ENCODE results near the gene KATNAL2. TPM values are rescaled to one million over a fixed set of nuclear protein-coding genes. Genes with fewer than 3 reads are reported as not detected.
"Not testable (repeated sequence)": the region's sequence is repeated elsewhere in the genome, so short reads cannot be mapped to it uniquely, and the experiment has no call there.

KATNAL2 gene
- total RNA-seq, 1 experiment from 2014 or later = 21.7 TPM

DNA sequence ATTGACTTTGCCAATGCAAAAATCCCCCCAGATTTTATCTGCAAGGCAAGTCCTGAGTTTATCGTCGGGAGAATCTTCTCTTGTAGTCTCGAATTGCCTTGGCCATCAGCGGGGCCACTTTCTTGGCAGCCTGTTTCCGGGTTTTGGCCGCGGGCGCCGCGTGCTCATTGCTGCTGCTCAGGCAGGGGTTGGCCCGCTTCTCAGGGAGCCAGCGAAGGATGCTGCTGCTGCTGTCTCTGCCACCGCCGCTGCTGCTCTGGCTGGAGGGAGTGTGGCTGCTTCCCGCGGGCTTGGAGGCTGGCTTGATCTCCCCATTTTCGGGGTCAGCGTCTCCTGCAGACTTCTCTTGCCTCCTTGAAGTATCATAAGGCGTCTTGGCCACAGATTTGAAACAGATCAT is 115.5 kb downstream of the KATNAL2 start:
- Mint-ChIP-seq H3K9me3 (no peaks in the 10 kb centered on the region), H3K4me1 (peaks cover 0 to 6% of the 10 kb centered on the region in 2 experiments; a peak in 2 of 4 replicates), H3K4me3 (no peak overlapping the region), H3K36me3 (ENCODE audit: insufficient read depth in 1 of 3, low read depth in 3 of 3) (no peaks in the 10 kb centered on the region), H3K27me3 (ENCODE audit: low read depth) (no peaks in the 10 kb centered on the region), H3K27ac (peak overlapping the region in 1 of 3 experiments; percentile 34; a peak in 1 of 7 replicates)
- Histone ChIP-seq H2BK15ac (ENCODE audit: low read depth, low read length) (no peak overlapping the region), H3K9ac (ENCODE audit: extremely low read depth, insufficient read length, low read length) (no peak overlapping the region), H3K4ac (ENCODE audit: low read depth, low read length) (no peak overlapping the region), H2BK5ac (ENCODE audit: insufficient read length, low read length) (no peak overlapping the region), H4K20me1 (ENCODE audit: control insufficient read depth, insufficient read depth, insufficient read length) (no peaks in the 10 kb centered on the region), H2BK20ac (ENCODE audit: low read depth, low read length, poor library complexity, severe bottlenecking) (no peak overlapping the region), H3K79me1 (ENCODE audit: insufficient read depth, low read depth, low read length, poor library complexity, severe bottlenecking) (no peaks in the 10 kb centered on the region), H3K27me3 (ENCODE audit: insufficient read depth, low read length) (no peaks in the 10 kb centered on the region), H2AFZ (ENCODE audit: low read length) (no peak overlapping the region), H4K5ac (ENCODE audit: insufficient read length, low read depth, low read length) (no peak overlapping the region), H3K18ac (ENCODE audit: insufficient read length, low read depth, low read length) (no peak overlapping the region), H3K56ac (ENCODE audit: insufficient read length, low read depth, low read length) (no peak overlapping the region), H2AK5ac (ENCODE audit: insufficient read length, low read length) (no peak overlapping the region), H3K79me2 (ENCODE audit: insufficient read depth, low read length) (no peaks in the 10 kb centered on the region), H3K4me1 (ENCODE audit: insufficient read depth, low read length) (no peaks in the 10 kb centered on the region), H3K23me2 (ENCODE audit: insufficient read length, low read depth, low read length, poor library complexity, severe bottlenecking) (no peaks in the 10 kb centered on the region), H3K9me3 (ENCODE audit: control insufficient read depth, low read depth, low read length) (no peaks in the 10 kb centered on the region), H3K23ac (ENCODE audit: insufficient read length, low read depth, low read length) (no peak overlapping the region), H4K8ac (replicated peaks; ENCODE audit: insufficient read length, low read depth, low read length) (no peak overlapping the region), H3K14ac (ENCODE audit: insufficient read depth, low read length) (no peak overlapping the region), H2BK120ac (ENCODE audit: low read depth, low read length, poor library complexity, severe bottlenecking) (no peak overlapping the region), H3T11ph (ENCODE audit: low read length) (no peak overlapping the region), H3K4me2 (ENCODE audit: insufficient read depth, insufficient read length, low read length) (no peak overlapping the region), H4K91ac (ENCODE audit: insufficient read length, low read depth, low read length) (no peak overlapping the region), H2BK12ac (ENCODE audit: insufficient read length, low read depth, low read length) (no peak overlapping the region), H3K27ac (ENCODE audit: insufficient read length, low read depth, low read length) (no peak overlapping the region)
- no peak for DNase-seq
- TF ChIP-seq, protein P1, sequence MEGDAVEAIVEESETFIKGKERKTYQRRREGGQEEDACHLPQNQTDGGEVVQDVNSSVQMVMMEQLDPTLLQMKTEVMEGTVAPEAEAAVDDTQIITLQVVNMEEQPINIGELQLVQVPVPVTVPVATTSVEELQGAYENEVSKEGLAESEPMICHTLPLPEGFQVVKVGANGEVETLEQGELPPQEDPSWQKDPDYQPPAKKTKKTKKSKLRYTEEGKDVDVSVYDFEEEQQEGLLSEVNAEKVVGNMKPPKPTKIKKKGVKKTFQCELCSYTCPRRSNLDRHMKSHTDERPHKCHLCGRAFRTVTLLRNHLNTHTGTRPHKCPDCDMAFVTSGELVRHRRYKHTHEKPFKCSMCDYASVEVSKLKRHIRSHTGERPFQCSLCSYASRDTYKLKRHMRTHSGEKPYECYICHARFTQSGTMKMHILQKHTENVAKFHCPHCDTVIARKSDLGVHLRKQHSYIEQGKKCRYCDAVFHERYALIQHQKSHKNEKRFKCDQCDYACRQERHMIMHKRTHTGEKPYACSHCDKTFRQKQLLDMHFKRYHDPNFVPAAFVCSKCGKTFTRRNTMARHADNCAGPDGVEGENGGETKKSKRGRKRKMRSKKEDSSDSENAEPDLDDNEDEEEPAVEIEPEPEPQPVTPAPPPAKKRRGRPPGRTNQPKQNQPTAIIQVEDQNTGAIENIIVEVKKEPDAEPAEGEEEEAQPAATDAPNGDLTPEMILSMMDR (conservative IDR thresholded peaks at IDR 0.05) = no peak
- no CpG with 5 or more reads among the region's 19 CpGs for WGBS (ENCODE audit: extremely low coverage, insufficient read length, low lambda C conversion rate)

DNA sequence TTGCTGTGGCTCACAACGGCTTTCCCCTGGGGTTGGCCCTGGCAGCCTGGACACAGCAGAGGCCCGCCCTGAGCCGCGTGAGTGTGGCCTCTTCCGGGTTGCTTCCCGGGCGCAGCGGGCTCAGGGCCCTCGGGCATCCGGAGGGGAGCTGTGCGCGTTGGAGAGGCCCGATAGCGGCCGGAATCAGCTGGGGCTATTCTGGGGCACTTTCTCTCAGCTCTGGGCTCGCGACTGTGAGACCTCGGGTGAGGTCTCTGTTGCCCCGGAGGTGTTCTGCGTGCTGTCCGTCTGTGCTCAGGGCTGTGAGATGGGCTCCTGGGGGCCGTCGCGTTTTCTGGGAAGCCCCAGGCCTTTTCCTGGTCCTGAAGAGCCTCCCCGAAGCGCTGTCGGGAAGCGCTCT is 117.2 kb downstream of the KATNAL2 start:
- H3K79me1 ChIP-seq (ENCODE audit: insufficient read depth, low read depth, low read length, poor library complexity, severe bottlenecking); H2AK5ac ChIP-seq (ENCODE audit: insufficient read length, low read length); H3K9me3 ChIP-seq (ENCODE audit: control insufficient read depth, low read depth, low read length); H2BK120ac ChIP-seq (ENCODE audit: low read depth, low read length, poor library complexity, severe bottlenecking); H4K8ac ChIP-seq (replicated peaks; ENCODE audit: insufficient read length, low read depth, low read length); H3K4me1 Mint-ChIP-seq; H3K23me2 ChIP-seq (ENCODE audit: insufficient read length, low read depth, low read length, poor library complexity, severe bottlenecking); H3K23ac ChIP-seq (ENCODE audit: insufficient read length, low read depth, low read length); H2BK12ac ChIP-seq (ENCODE audit: insufficient read length, low read depth, low read length); H3K27ac ChIP-seq (ENCODE audit: insufficient read length, low read depth, low read length); H3K9me3 Mint-ChIP-seq; H3K56ac ChIP-seq (ENCODE audit: insufficient read length, low read depth, low read length); H3K27me3 Mint-ChIP-seq (ENCODE audit: low read depth); H3T11ph ChIP-seq (ENCODE audit: low read length); H3K4ac ChIP-seq (ENCODE audit: low read depth, low read length); H3K4me2 ChIP-seq (ENCODE audit: insufficient read depth, insufficient read length, low read length); H4K5ac ChIP-seq (ENCODE audit: insufficient read length, low read depth, low read length); H3K36me3 Mint-ChIP-seq (ENCODE audit: insufficient read depth in 1 of 3, low read depth in 3 of 3); H3K4me3 Mint-ChIP-seq; H2AFZ ChIP-seq (ENCODE audit: low read length); H2BK5ac ChIP-seq (ENCODE audit: insufficient read length, low read length); H3K27me3 ChIP-seq (ENCODE audit: insufficient read depth, low read length); H4K20me1 ChIP-seq (ENCODE audit: control insufficient read depth, insufficient read depth, insufficient read length); H3K14ac ChIP-seq (ENCODE audit: insufficient read depth, low read length); H3K4me1 ChIP-seq (ENCODE audit: insufficient read depth, low read length); H3K79me2 ChIP-seq (ENCODE audit: insufficient read depth, low read length); DNase-seq; H3K27ac Mint-ChIP-seq; H2BK15ac ChIP-seq (ENCODE audit: low read depth, low read length); H2BK20ac ChIP-seq (ENCODE audit: low read depth, low read length, poor library complexity, severe bottlenecking); H4K91ac ChIP-seq (ENCODE audit: insufficient read length, low read depth, low read length); H3K18ac ChIP-seq (ENCODE audit: insufficient read length, low read depth, low read length); H3K9ac ChIP-seq (ENCODE audit: extremely low read depth, insufficient read length, low read length): not testable (repeated sequence)
- WGBS (ENCODE audit: extremely low coverage, insufficient read length, low lambda C conversion rate) = no CpG with 5 or more reads among the region's 28 CpGs
